Measurements from ENCODE around the gene PDIA6.

DNA sequence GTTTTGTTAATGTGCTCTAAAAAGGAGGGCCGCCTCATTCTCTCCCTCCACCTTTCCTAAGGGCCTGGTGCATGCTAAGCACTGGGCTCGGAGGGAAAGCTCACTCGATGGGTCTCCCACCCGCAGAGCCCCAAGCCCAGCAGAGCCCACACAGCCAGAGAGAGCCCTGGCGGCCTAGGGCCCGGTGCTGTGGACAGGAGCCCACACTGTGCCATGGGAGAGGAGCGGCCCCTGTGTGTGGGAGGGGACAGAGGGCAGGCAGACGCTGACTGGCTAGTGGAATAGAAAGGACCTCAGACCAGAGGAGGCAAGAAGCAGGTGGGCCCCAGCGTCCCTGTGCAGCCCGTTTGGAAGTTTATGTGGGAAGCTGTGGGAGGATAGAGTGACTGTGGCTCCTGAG, 49.7 kb upstream of the PDIA6 start:
- TF ChIP-seq GATA2 (IDR thresholded peaks at IDR 0.05; ENCODE audit: low read depth, low read length) (no peak), GATA3 (IDR thresholded peaks at IDR 0.05; ENCODE audit: low read depth, low read length) (no peak)

All from SH-SY5Y (cell line).